Karpas-422 (cell line): ENCODE measurements around the gene EHBP1. TPM values are rescaled to one million over a fixed set of nuclear protein-coding genes. Genes with fewer than 3 reads are reported as not detected.
A peak's percentile ranks its signal among the peaks of the same experiment; 100 is the strongest.

Experiments used
- DNase-seq: peaks from one replicate; pipeline ENCODE4 v3.0.0-alpha.2; 2015
- H2AFZ ChIP-seq: fragments of 200-600 bp; sonication (generic); 2 replicates; pipeline ENCODE4 v1.6.1; 2014; ENCODE audit warnings: antibody characterized with exemption, low read length, mixed read lengths
- H3K27ac ChIP-seq: fragments of 200-600 bp; sonication (generic); 2 replicates; pipeline ENCODE4 v1.5.1; 2014; ENCODE audit warnings: mild to moderate bottlenecking, low read length, moderate library complexity
- H3K27me3 ChIP-seq: fragments of 200-600 bp; sonication (generic); 2 replicates; pipeline ENCODE4 v1.6.1; 2014; ENCODE audit warnings: low read length, mixed read lengths
- H3K36me3 ChIP-seq: fragments of 200-600 bp; sonication (generic); 2 replicates; pipeline ENCODE4 v1.6.1; 2014; ENCODE audit warnings: low read length, mixed read lengths; ENCODE audit not compliant: insufficient read depth
- H3K4me1 ChIP-seq: fragments of 200-600 bp; sonication (generic); 2 replicates; pipeline ENCODE4 v1.6.1; 2014; ENCODE audit warnings: mild to moderate bottlenecking, low read length, mixed read lengths
- H3K4me2 ChIP-seq: fragments of 200-600 bp; sonication (generic); 2 replicates; pipeline ENCODE4 v1.6.1; 2014; ENCODE audit warnings: low read length, low read depth, mild to moderate bottlenecking; ENCODE audit not compliant: poor library complexity, severe bottlenecking
- H3K4me3 ChIP-seq: fragments of 200-600 bp; sonication (generic); 2 replicates; pipeline ENCODE4 v1.5.1; 2014; ENCODE audit warnings: mild to moderate bottlenecking, antibody characterized with exemption, low read length, mixed read lengths
- H3K79me2 ChIP-seq: fragments of 200-600 bp; sonication (generic); 2 replicates; pipeline ENCODE4 v1.6.1; 2014; ENCODE audit warnings: mild to moderate bottlenecking, low read length, mixed read lengths
- H3K9ac ChIP-seq: fragments of 200-600 bp; sonication (generic); 2 replicates; pipeline ENCODE4 v1.6.0; 2014; ENCODE audit warnings: low read length
- H3K9me2 ChIP-seq: fragments of 200-600 bp; sonication (generic), shearing (Covaris generic); replicated peaks from 2 replicates; pipeline ENCODE4 v1.6.0; 2014; ENCODE audit warnings: mild to moderate bottlenecking, low read length, moderate library complexity; ENCODE audit not compliant: insufficient read depth
- H3K9me3 ChIP-seq: fragments of 300-700, 200-600 bp; sonication (generic); 2 replicates; pipeline ENCODE4 v1.6.1; 2014; ENCODE audit warnings: low read length, mixed read lengths
- H4K20me1 ChIP-seq: fragments of 200-600 bp; sonication (generic); 2 replicates; pipeline ENCODE4 v1.6.1; 2014; ENCODE audit warnings: mild to moderate bottlenecking, antibody characterized with exemption, low read length, low read depth; ENCODE audit not compliant: insufficient read depth
- total RNA-seq: library from RNA; depleted of rRNA; stranded (reverse); fragments of >200 nt; shearing (Covaris generic); gene quantifications from 2 replicates; pipeline ENCODE4 v1.2.3, GENCODE V29; 2014; ENCODE audit warnings: low replicate concordance

Gene EHBP1
- total RNA-seq, 1 experiment from 2014 or later: 32.2 TPM

DNA sequence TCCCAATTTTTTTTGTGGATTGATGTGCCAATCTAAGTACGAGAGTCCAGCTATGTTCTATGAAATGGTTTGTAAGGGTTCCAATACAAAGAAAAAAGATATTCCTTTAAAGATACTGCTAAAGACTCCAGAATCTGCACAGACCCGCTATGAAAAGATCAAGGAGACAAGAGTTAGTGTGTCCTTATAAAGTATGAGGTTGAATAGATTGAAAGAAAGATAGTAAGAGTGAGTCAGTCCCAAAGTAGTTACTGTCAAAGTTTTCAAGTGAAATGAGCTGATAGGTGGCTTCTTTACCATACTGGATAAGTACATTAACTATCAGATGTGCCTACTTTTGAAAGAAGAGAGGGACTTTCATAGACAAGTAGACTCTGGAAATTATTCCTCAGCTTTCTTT is 17.9 kb upstream of the EHBP1 start:
- Histone ChIP-seq H3K4me1 (peaks cover 24% of the 10 kb centered on the region), H2AFZ (no peak overlapping the region), H3K9me2 (no peaks in the 10 kb centered on the region), H4K20me1 (no peaks in the 10 kb centered on the region), H3K9ac (no peak overlapping the region), H3K9me3 (no peaks in the 10 kb centered on the region), H3K79me2 (no peaks in the 10 kb centered on the region), H3K27ac (no peak overlapping the region), H3K36me3 (no peaks in the 10 kb centered on the region), H3K4me3 (no peak overlapping the region), H3K4me2 (no peak overlapping the region), H3K27me3 (no peaks in the 10 kb centered on the region)
- DNase-seq: no peak

DNA sequence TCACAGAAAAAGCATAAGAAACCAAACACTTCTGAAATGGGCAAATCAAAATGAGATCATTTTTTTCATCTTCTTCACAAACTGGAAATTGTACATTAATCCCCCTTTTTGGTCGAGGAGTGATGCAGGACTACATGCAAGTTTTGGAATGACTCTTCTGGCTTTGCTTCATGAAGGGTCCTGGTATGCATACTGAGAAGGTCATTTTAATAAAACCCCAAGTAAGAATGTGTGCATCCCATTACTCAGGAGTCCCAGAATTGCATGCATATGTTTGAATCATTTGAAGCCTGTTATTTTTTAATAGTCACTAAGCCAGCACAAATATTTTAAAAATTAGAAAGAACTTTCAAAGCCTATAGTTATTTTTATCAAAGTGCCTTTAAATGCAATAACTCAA is 16.7 kb upstream of the EHBP1 start:
- Histone ChIP-seq H3K4me2 (no peak overlapping the region), H3K27me3 (no peaks in the 10 kb centered on the region), H3K27ac (no peak overlapping the region), H3K4me3 (no peak overlapping the region), H4K20me1 (no peaks in the 10 kb centered on the region), H3K9me3 (no peaks in the 10 kb centered on the region), H3K9ac (no peak overlapping the region), H2AFZ (no peak overlapping the region), H3K79me2 (no peaks in the 10 kb centered on the region), H3K9me2 (no peaks in the 10 kb centered on the region), H3K36me3 (no peaks in the 10 kb centered on the region), H3K4me1 (peaks cover 24% of the 10 kb centered on the region)
- no peak for DNase-seq

DNA sequence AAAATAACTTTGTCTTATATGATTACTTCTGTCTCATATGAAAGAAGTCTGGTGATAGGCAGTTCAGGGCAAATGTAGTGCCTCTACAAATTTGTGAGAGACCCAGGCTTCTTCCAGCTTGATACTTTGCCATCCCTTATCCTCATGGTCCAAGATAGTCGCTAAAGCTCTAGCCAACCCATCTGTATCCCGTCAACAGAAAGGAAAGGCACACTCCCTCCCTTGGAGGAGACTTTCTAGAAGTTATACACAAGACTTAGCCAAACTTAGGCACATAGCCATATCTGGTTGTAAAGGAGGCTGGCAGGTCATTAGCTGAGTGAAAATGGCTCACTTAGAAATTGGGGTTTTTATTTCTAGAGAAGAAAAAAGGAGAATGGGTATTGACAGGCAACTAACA is 14.3 kb upstream of the EHBP1 start:
- H3K4me3 ChIP-seq: no peak overlapping the region
- no peaks in the 10 kb centered on the region for H3K79me2 ChIP-seq
- no peak overlapping the region for H3K27ac ChIP-seq
- no peak overlapping the region for H2AFZ ChIP-seq
- no peaks in the 10 kb centered on the region for H4K20me1 ChIP-seq
- H3K9ac ChIP-seq: no peak overlapping the region
- peaks cover 14% of the 10 kb centered on the region for H3K4me1 ChIP-seq
- H3K9me2 ChIP-seq: no peaks in the 10 kb centered on the region
- no peaks in the 10 kb centered on the region for H3K36me3 ChIP-seq
- H3K27me3 ChIP-seq: no peaks in the 10 kb centered on the region
- H3K9me3 ChIP-seq: no peaks in the 10 kb centered on the region
- DNase-seq: no peak
- no peak overlapping the region for H3K4me2 ChIP-seq

DNA sequence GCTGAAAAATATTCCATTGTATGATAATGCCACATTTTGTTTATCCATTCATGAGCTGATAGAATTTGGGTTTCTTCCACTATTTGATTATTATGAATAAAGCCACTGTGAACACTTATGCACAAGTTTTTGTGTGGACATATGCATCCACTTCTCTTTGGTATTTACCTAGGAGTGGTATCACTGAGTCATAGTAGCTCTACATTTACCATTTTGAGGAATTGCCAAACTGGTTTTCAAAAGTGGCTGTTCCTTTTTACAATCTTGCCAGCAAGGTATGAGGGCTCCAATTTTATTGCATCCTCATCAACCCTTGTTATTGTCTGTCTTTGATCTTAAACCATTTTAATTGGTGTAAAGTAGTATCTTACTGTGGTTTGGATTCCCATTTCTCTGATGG is 13.3 kb upstream of the EHBP1 start:
- Histone ChIP-seq H3K79me2 (no peaks in the 10 kb centered on the region), H3K4me2 (no peak overlapping the region), H3K9me3 (no peaks in the 10 kb centered on the region), H3K27me3 (no peaks in the 10 kb centered on the region), H3K9me2 (no peaks in the 10 kb centered on the region), H3K4me1 (peaks cover 4% of the 10 kb centered on the region; the same call in 1 of the 2 replicates), H4K20me1 (no peaks in the 10 kb centered on the region), H2AFZ (no peak overlapping the region), H3K9ac (no peak overlapping the region), H3K4me3 (no peak overlapping the region), H3K36me3 (no peaks in the 10 kb centered on the region), H3K27ac (no peak overlapping the region)
- no peak for DNase-seq

DNA sequence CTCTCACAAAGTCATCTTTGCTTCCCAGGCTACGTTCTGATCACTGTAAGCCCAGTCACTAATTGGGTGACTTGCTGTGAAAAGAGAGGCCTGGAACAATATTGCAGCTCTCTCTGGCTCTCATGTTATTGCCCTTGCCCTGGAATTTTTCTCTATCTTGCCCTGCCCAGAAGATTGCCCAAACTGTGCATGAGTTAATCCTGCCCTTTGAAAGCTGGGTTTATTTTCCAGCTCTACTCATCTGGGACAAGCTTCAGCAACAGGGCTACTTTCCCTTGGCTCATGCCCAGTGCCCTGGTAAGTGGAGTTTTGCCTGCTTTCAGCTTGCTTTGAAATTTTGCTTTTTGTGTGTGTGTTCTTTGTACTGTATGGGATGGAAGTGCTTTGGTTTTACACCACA is 6.9 kb upstream of the EHBP1 start:
- no peak for DNase-seq
- Histone ChIP-seq H3K27ac (no peak overlapping the region), H4K20me1 (no peaks in the 10 kb centered on the region), H3K9ac (no peak overlapping the region), H3K4me2 (no peak overlapping the region), H2AFZ (no peak overlapping the region), H3K9me2 (no peaks in the 10 kb centered on the region), H3K79me2 (no peaks in the 10 kb centered on the region), H3K4me1 (peaks cover 7% of the 10 kb centered on the region), H3K27me3 (no peaks in the 10 kb centered on the region), H3K4me3 (no peak overlapping the region), H3K9me3 (no peaks in the 10 kb centered on the region), H3K36me3 (no peaks in the 10 kb centered on the region)

DNA sequence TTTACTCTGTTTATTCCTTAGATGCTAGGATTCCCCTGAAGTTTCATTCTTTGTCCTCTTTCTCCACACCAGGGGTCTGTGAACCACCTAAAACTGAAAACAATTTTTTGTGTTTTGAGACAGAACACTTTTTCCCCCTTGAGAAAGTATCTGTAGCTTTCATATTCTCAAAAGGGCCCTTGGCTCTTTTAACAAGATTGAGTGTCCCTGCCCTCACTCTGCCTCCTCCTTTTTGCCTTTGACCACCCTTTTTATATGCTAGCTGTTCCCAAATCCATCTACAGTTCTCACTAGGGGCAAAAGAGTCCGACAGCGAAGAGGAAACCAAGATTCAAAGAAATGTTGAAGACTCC is 883 bp upstream of the EHBP1 start:
- no peaks in the 10 kb centered on the region for H3K9me2 ChIP-seq
- H3K79me2 ChIP-seq: peaks cover 39% of the 10 kb centered on the region
- no peaks in the 10 kb centered on the region; the same call in 1 of the 2 replicates for H3K9me3 ChIP-seq
- H3K36me3 ChIP-seq: peaks cover 24% of the 10 kb centered on the region
- no peaks in the 10 kb centered on the region for H4K20me1 ChIP-seq
- H3K9ac ChIP-seq: peak overlapping the region; percentile 74
- H3K27ac ChIP-seq: no peak overlapping the region
- H3K4me3 ChIP-seq: peak overlapping the region; percentile 86
- peak overlapping the region; percentile 96 for H2AFZ ChIP-seq
- peak; percentile 51 for DNase-seq
- no peaks in the 10 kb centered on the region for H3K27me3 ChIP-seq
- peaks cover 37% of the 10 kb centered on the region for H3K4me1 ChIP-seq
- H3K4me2 ChIP-seq: peak overlapping the region; percentile 92

DNA sequence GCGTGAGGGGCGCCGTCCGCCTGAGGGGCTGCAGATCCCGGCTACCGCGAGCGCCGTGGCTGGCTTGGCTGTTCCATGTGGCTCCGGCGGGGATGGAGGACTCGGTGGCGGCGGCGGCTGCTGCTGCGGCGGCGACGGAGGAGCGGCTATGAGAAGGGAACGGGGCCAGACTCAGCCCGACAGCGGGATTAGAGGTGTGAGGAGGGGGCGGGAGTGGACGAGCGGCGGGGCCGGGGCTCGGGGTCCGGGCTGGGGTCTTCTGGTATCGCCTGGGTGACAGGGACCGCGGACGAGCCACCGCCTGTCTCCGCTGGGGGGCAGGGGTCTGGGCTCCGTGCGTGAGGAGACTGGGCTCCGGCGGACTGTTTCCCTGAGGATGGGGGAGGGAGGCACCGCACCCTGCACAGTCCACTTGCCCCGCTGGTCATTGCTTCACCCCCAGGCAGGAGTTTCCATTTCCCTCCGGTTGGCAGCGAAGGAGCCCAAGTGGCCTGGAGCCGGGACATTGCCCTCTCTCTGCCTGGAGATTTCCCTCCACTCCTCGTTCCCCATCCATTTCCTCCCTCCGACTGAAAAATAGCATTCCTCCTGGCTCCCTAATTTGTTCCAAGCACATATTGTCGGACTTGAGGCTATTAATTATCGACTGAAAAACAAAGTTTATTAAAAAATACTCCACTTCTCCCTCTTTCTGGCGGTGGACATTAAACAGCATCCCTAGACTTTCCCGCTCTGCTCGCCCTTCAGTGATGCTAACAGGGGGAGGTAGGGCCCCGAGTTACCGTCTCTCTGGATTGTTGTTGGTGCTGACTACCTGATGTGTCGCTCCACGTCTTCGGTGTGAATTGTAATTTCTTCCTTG is 577 bp downstream of the EHBP1 start:
- peaks cover 36% of the 10 kb centered on the region for H3K4me1 ChIP-seq
- H2AFZ ChIP-seq: peak overlapping the region; percentile 19; the same call in 1 of the 2 replicates
- H3K79me2 ChIP-seq: peaks cover 50% of the 10 kb centered on the region
- DNase-seq: peak; percentile 72
- H3K9me2 ChIP-seq: no peaks in the 10 kb centered on the region
- H4K20me1 ChIP-seq: no peaks in the 10 kb centered on the region
- no peaks in the 10 kb centered on the region; the same call in 1 of the 2 replicates for H3K9me3 ChIP-seq
- peaks cover 34% of the 10 kb centered on the region for H3K36me3 ChIP-seq
- H3K27ac ChIP-seq: no peak overlapping the region
- H3K27me3 ChIP-seq: no peaks in the 10 kb centered on the region
- H3K9ac ChIP-seq: peak overlapping the region; percentile 74
- H3K4me2 ChIP-seq: peak overlapping the region; percentile 81
- peak overlapping the region; percentile 86 for H3K4me3 ChIP-seq

DNA sequence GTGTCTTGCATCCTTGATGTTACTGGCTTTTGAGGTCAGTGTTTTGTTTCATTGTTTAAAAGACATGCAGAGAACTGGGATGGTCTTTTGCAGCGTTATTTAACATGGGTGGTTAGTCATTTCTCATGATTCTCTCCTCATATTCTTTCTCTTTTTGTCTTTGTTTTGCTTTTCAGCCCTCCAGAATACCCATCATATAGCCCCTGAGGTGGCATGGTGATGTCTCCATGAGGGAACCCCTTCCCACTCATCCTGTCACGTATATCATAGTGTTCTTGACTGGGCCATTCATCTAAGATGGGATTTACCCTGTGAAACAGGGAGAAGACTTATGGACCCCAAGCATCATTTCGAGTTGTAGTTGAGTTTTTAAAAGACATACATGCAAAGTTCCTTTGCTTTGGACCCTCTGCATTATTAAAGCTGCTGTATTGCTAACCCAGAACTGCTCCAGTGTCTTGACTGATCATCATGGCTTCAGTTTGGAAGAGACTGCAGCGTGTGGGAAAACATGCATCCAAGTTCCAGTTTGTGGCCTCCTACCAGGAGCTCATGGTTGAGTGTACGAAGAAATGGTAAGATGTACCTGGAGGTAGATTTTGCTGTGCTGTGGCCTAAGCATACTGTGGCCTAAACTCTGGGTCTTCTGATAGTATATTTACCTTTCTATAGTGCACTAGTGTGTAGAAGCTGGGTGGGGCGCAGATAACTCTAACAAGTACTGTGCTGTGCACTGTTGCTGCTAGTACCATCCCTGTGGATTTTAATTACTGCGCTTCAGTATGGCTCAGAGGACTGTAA is 1.4 kb downstream of the EHBP1 start:
- H3K4me2 ChIP-seq: peak overlapping the region; percentile 81
- H3K9me2 ChIP-seq: no peaks in the 10 kb centered on the region
- no peak for DNase-seq
- no peaks in the 10 kb centered on the region for H3K27me3 ChIP-seq
- no peaks in the 10 kb centered on the region for H4K20me1 ChIP-seq
- H3K27ac ChIP-seq: no peak overlapping the region
- H2AFZ ChIP-seq: no peak overlapping the region
- H3K4me1 ChIP-seq: peaks cover 36% of the 10 kb centered on the region
- peak overlapping the region; percentile 86 for H3K4me3 ChIP-seq
- peaks cover 59% of the 10 kb centered on the region for H3K79me2 ChIP-seq
- H3K9ac ChIP-seq: peak overlapping the region; percentile 74
- H3K36me3 ChIP-seq: peaks cover 42% of the 10 kb centered on the region
- H3K9me3 ChIP-seq: no peaks in the 10 kb centered on the region; the same call in 1 of the 2 replicates
